Right renal pelvis (tissue), 4 donors: Measurements from ENCODE around the gene MSRB3. TPM values are rescaled to one million over a fixed set of nuclear protein-coding genes. Genes with fewer than 3 reads are reported as not detected.

Source experiments
- DNase-seq, 4 donors: peaks; one replicate each; pipeline ENCODE4 v3.0.0-alpha.2; 2013; ENCODE audit warnings: low read depth in 4 of 4, low spot score in 3 of 4, missing footprints in 1 of 4
- polyA plus RNA-seq, 4 donors: library from polyadenylated mRNA; unstranded; fragments of 120-200 nt; gene quantifications; one replicate each; pipeline ENCODE4 v1.2.1, GENCODE V29; 2013; ENCODE audit not compliant: insufficient read length in 4 of 4

Gene MSRB3
- polyA plus RNA-seq: 10 to 100 TPM; 22.5 to 27.2 (median 24.6) TPM

DNA sequence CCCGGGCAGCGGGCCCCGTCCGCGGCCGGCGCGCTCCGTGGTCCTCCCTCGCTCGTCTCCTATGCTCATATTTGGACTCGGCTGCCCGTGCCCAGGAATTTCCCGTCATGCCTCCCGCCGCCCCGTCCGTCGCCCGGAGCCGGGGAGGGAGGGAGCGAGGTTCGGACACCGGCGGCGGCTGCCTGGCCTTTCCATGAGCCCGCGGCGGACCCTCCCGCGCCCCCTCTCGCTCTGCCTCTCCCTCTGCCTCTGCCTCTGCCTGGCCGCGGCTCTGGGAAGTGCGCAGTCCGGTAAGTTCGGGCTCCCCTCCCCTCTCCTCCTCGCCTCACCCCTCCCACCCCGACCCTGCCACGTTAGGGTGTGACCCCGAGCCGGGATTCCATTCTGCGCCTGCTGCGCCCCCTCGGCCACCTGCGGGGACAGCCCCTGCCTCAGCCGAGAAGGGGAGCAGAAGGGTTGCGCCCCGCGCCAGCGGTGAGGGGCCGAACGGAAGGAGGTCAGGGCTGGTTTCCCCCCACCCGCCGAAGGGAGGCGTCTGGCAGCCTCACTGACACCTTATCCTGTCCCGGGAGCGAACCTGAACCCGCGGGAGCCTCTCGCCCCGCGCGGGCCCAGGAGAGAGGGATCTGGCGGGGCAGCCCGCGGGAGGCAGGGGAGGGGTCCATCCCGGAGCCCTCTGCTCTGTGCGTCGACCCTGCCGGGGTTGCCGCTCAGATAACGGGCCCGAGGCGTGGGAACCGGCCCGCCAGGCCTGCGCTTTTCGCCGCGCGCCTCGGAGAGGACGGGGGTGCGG lies at the start of gene MSRB3:
MSRB3 (plus strand) TSS at position 108 of the 793 bp plus-strand sequence. CDS start 29,897 bp downstream, outside the sequence.
- DNase-seq: peak; percentile 49 to 53 (median 52)

DNA sequence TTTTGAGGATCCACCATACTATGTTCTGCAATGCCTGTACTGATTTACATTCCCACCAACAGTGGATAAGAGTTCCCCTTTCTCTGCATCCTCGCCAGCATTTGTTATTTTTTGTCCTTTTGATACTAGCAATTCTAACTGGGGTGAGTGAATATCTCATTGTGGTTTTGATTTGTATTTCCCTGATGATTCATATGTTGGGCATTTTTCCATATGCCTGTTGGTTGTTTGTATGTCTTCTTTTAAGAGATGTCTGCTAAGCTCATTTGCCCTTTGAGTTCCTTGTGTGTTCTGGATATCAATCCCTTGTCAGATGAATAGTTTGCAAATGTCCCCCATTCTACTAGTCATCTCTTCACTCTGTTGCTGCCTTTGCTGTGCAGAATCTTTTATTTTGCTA lies 49.0 kb upstream of the MSRB3 start:
- no peak for DNase-seq

- peak in 1 of 4 donors; percentile 6 for DNase-seq
These were observed 45.9 kb upstream of the MSRB3 start for GRCh38 chr12:65232476-65233077.

GRCh38 chr12:65237153-65237552 lies 41.3 kb upstream of the MSRB3 start:
- no peak for DNase-seq

- DNase-seq: no peak
These were observed 39.9 kb upstream of the MSRB3 start for GRCh38 chr12:65238609-65239008.

GRCh38 chr12:65248656-65249633 lies 29.5 kb upstream of the MSRB3 start:
- DNase-seq: no peak

GRCh38 chr12:65252515-65252914 lies 26.0 kb upstream of the MSRB3 start:
- DNase-seq: no peak

- no peak for DNase-seq
These were observed 20.5 kb upstream of the MSRB3 start for GRCh38 chr12:65257986-65258385.

DNA sequence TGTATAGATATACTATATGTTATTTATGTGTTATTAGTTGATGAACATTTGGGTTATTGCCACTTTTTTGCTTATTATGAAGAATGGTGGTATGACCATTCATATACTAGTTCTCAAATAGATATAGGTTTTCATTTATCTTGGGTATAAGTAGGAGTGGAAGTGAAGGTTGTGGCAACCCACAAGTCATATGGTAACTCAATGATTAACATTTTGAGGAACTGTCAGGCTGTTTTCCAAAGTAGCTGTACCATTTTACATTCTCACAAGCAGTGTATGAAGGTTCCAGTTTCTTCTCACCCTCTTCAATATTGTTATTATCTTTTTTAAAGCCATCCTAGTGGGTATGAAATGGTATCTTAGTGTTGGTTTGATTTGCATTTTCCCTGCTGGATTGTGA lies 19.0 kb upstream of the MSRB3 start:
- no peak for DNase-seq

DNA sequence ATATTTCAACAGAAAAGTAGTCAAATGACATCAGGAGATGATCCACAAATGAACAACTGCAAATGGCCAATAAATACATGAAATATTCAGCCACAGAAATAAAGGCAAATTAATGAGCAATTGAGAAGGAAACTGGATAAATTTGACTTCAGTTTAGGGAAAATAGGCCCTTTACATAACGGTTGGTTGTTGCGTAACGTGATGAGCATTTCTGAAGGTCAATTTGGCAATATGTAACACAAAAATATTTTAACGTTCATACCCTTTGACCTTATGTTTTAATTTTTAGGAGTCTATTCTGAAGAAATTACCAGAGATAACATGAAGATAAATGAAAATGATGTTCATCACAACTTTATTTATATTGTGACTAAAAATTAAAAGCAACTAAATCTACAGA lies 14.7 kb upstream of the MSRB3 start:
- DNase-seq: no peak

GRCh38 chr12:65266408-65266807 lies 12.1 kb upstream of the MSRB3 start:
- DNase-seq: no peak

DNA sequence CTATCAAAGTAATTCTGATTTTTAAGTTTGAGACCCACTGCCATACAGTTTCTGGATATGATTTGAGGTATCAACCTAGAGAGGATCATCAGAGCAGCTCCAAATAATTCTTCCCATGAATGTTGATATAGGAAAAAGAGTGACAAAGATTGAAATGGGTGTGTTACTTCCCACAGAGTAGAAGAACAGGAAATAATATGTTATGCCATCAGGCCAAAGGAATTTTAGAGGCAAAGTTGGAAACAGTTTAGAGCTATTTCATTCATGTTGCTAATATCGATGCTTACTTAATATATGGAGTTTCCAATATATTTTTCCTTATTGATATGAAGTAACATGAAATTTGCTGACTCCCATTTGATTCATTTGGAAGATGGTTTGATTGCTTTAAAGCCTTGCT lies 8.9 kb upstream of the MSRB3 start:
- DNase-seq: no peak

GRCh38 chr12:65274602-65275272 lies 3.7 kb upstream of the MSRB3 start:
- DNase-seq: no peak

DNA sequence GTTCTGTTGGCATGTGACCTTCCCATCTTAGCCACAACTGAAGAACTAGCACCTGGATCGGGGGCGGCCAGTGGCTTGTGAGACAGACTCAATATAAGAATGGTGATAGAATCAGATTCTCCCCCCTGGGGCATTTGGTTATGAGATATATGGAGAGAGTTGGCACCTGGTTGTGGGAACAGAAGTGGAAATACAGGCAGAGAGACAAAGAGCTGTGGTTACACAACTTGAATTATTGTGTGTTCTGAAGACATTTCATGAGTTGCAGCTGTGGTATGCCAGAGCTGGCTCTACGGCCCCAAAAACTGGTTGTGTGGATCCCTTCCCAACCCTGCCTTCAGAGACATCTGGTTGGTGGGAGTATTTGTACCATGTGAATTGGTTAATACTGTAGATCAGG lies 2.9 kb upstream of the MSRB3 start:
- no peak for DNase-seq

DNA sequence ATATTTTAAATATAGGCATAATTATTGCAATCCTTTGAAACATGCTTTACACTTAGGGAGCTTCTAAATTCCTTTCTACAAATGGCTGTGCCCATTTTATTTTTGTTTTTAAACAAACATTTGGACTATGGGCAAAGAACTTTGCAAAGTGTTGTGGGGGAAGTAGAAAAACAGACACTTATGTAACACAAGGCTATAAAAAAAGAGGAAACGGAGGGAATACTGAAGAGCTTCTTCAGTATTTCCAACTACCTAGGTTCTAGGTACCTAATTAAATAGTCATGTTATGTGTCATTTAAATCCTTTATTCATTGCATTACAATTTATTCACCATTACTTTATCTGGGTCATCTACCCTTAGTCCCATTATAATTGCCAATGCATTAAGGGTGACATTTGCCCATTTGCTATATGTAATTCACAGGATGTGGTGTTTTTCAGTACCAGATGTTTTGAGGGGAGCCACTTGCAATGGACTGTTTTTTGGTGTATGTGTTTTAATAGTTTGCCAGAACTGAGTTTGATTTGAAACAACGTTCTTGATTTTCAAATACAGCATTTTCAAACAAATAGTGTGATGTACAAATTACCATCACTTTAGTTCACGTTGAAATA lies 1.5 kb upstream of the MSRB3 start:
- DNase-seq: no peak

GRCh38 chr12:65277994-65278575 lies 398 bp upstream of the MSRB3 start:
- peak in 1 of 4 donors; percentile 26 for DNase-seq

GRCh38 chr12:65279369-65280112 lies 1.1 kb downstream of the MSRB3 start:
- DNase-seq: no peak

DNA sequence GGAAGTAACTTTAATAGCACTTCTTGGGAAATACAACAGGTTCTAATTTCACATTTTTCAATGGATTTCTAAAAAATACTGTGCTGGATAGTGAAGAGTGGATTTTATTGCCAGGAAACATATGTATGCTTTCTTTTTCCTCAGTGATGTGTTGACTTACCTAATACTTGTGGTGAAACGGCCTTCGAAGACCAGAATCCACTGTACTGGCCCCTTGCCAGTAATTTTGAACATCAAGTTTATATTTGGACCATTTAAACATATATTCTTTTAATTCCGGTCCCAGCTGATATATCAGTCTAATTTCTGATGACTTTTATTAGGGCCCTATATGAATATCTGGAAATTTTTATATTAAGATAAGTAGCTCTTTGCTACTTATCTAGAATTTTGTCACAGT lies 1.8 kb downstream of the MSRB3 start:
- no peak for DNase-seq

GRCh38 chr12:65282840-65283239 lies 4.4 kb downstream of the MSRB3 start:
- no peak for DNase-seq
